ENCODE measurements around the gene AHI1. TPM values are rescaled to one million over a fixed set of nuclear protein-coding genes. Genes with fewer than 3 reads are reported as not detected.
A peak's percentile ranks its signal among the peaks of the same experiment; 100 is the strongest.

AHI1 gene
- total RNA-seq, 1 experiment from 2014 or later, result 8.9 TPM

GRCh38 chr6:135423649-135424128, 73.9 kb downstream of the AHI1 start:
- no peaks in the 10 kb centered on the region for H3F3A ChIP-seq (ENCODE audit: low read length, unreplicated experiment)
- H3K27me3 ChIP-seq (ENCODE audit: low read length), result no peaks in the 10 kb centered on the region
- TF ChIP-seq CTCF (conservative IDR thresholded peaks at IDR 0.05; ENCODE audit: low read depth, low read length), result peak; percentile 74
- no peak for TF ChIP-seq EZH2 (IDR thresholded peaks at IDR 0.05; ENCODE audit: low read length, unreplicated experiment)
- no peaks in the 10 kb centered on the region for H3K9me3 ChIP-seq (ENCODE audit: low read length)
- no peak overlapping the region for H3K4me2 ChIP-seq (ENCODE audit: low read length)
- H3K36me3 ChIP-seq (ENCODE audit: low read depth, low read length), result no peaks in the 10 kb centered on the region
- ATAC-seq (peak; percentile 67), DNase-seq (peak; percentile 57)
- BruUV-seq (replicated peaks), result no TSS peak
- CTCF ChIA-PET, result interaction anchor here (0.6 kb wide), 1 partner anchor 1029 kb away, joined by 3 read pairs; no protein-coding TSS in a partner anchor
- no peak overlapping the region for H3K4me3 ChIP-seq (ENCODE audit: low read length)
- H3K4me1 ChIP-seq (ENCODE audit: insufficient read depth, low read length), result no peaks in the 10 kb centered on the region
- H2AFZ ChIP-seq (ENCODE audit: low read length), result no peak overlapping the region
- H3K9me2 ChIP-seq (replicated peaks; ENCODE audit: low read length), result no peaks in the 10 kb centered on the region
- H3K27ac ChIP-seq (ENCODE audit: low read length), result no peak overlapping the region
- H3K79me2 ChIP-seq (ENCODE audit: low read length), result no peaks in the 10 kb centered on the region
- H3K9ac ChIP-seq (ENCODE audit: low read length), result no peak overlapping the region
- no peaks in the 10 kb centered on the region for H4K20me1 ChIP-seq (ENCODE audit: low read length)
- intact Hi-C loops (cut with micrococcal nuclease), result loop anchor here (1.0 to 10.0 kb wide), 2 partner anchors 278 to 359 kb away; no protein-coding TSS in a partner anchor
- POLR2A ChIA-PET (ENCODE audit: unreplicated experiment), result no interaction called here

GRCh38 chr6:135419162-135419561, 78.4 kb downstream of the AHI1 start:
- no peaks in the 10 kb centered on the region for H3K9me3 ChIP-seq (ENCODE audit: low read length)
- no TSS peak for BruUV-seq (replicated peaks)
- no peak overlapping the region for H3K27ac ChIP-seq (ENCODE audit: low read length)
- H3K36me3 ChIP-seq (ENCODE audit: low read depth, low read length), result no peaks in the 10 kb centered on the region
- no peaks in the 10 kb centered on the region for H3K27me3 ChIP-seq (ENCODE audit: low read length)
- no peaks in the 10 kb centered on the region for H3F3A ChIP-seq (ENCODE audit: low read length, unreplicated experiment)
- H2AFZ ChIP-seq (ENCODE audit: low read length), result no peak overlapping the region
- no peak overlapping the region for H3K4me3 ChIP-seq (ENCODE audit: low read length)
- ChIA-PET POLR2A (ENCODE audit: unreplicated experiment) (no interaction called here), CTCF (no interaction called here)
- no peak for ATAC-seq
- DNase-seq, result no peak
- TF ChIP-seq CTCF (conservative IDR thresholded peaks at IDR 0.05; ENCODE audit: low read depth, low read length) (no peak), EZH2phosphoT487 (IDR thresholded peaks at IDR 0.05; ENCODE audit: borderline replicate concordance, low read length) (no peak), EZH2 (IDR thresholded peaks at IDR 0.05; ENCODE audit: low read length, unreplicated experiment) (no peak)
- no peak overlapping the region for H3K9ac ChIP-seq (ENCODE audit: low read length)
- intact Hi-C loops (cut with micrococcal nuclease), result no loop called here
- H3K4me2 ChIP-seq (ENCODE audit: low read length), result no peak overlapping the region
- no peaks in the 10 kb centered on the region for H3K4me1 ChIP-seq (ENCODE audit: insufficient read depth, low read length)
- H3K79me2 ChIP-seq (ENCODE audit: low read length), result no peaks in the 10 kb centered on the region
- H3K9me2 ChIP-seq (replicated peaks; ENCODE audit: low read length), result no peaks in the 10 kb centered on the region
- H4K20me1 ChIP-seq (ENCODE audit: low read length), result no peaks in the 10 kb centered on the region

GRCh38 chr6:135418040-135418760, 79.3 kb downstream of the AHI1 start:
- ChIA-PET CTCF (no interaction called here), POLR2A (ENCODE audit: unreplicated experiment) (interaction anchor here (0.6 kb wide), 1 partner anchor 261 kb away, joined by 3 read pairs; no protein-coding TSS in a partner anchor)
- no peaks in the 10 kb centered on the region for H3K79me2 ChIP-seq (ENCODE audit: low read length)
- H3K4me2 ChIP-seq (ENCODE audit: low read length), result no peak overlapping the region
- no peaks in the 10 kb centered on the region for H3F3A ChIP-seq (ENCODE audit: low read length, unreplicated experiment)
- H3K27ac ChIP-seq (ENCODE audit: low read length), result no peak overlapping the region
- no peaks in the 10 kb centered on the region for H3K27me3 ChIP-seq (ENCODE audit: low read length)
- ATAC-seq, result no peak
- no peak overlapping the region for H2AFZ ChIP-seq (ENCODE audit: low read length)
- TF ChIP-seq CTCF (conservative IDR thresholded peaks at IDR 0.05; ENCODE audit: low read depth, low read length), result no peak
- no peak for TF ChIP-seq EZH2 (IDR thresholded peaks at IDR 0.05; ENCODE audit: low read length, unreplicated experiment)
- no peak for TF ChIP-seq EZH2phosphoT487 (IDR thresholded peaks at IDR 0.05; ENCODE audit: borderline replicate concordance, low read length)
- no peaks in the 10 kb centered on the region for H3K36me3 ChIP-seq (ENCODE audit: low read depth, low read length)
- no peaks in the 10 kb centered on the region for H3K9me2 ChIP-seq (replicated peaks; ENCODE audit: low read length)
- no TSS peak for BruUV-seq (replicated peaks)
- H3K4me3 ChIP-seq (ENCODE audit: low read length), result no peak overlapping the region
- intact Hi-C loops (cut with micrococcal nuclease), result no loop called here
- no peak for DNase-seq
- no peak overlapping the region for H3K9ac ChIP-seq (ENCODE audit: low read length)
- no peaks in the 10 kb centered on the region for H4K20me1 ChIP-seq (ENCODE audit: low read length)
- no peaks in the 10 kb centered on the region for H3K9me3 ChIP-seq (ENCODE audit: low read length)
- no peaks in the 10 kb centered on the region for H3K4me1 ChIP-seq (ENCODE audit: insufficient read depth, low read length)

Data from PC-3 (cell line).